ENCODE data around the gene RAPGEF4. TPM values are rescaled to one million over a fixed set of nuclear protein-coding genes. Genes with fewer than 3 reads are reported as not detected.

RAPGEF4 gene
- total RNA-seq, 1 experiment from 2014 or later: 2.2 TPM

- H3K4me1 Mint-ChIP-seq: peaks cover 9% of the 10 kb centered on the region
- H3K36me3 Mint-ChIP-seq: no peaks in the 10 kb centered on the region
These were observed 253.1 kb downstream of the RAPGEF4 start for GRCh38 chr2:172988728-172989127.

GRCh38 chr2:172991031-172991430, 255.4 kb downstream of the RAPGEF4 start:
- no peak overlapping the region for H3K27ac Mint-ChIP-seq
- no peak for DNase-seq (ENCODE audit: low spot score)
- peaks cover 16% of the 10 kb centered on the region for H3K4me1 Mint-ChIP-seq
- H3K27me3 Mint-ChIP-seq (ENCODE audit: low read depth): no peaks in the 10 kb centered on the region
- ATAC-seq: no peak
- H3K36me3 Mint-ChIP-seq: no peaks in the 10 kb centered on the region
- no peaks in the 10 kb centered on the region for H3K9me3 Mint-ChIP-seq
- CTCF ChIA-PET: interaction anchor here (1.0 kb wide), 1 partner anchor 13 kb away, joined by 3 read pairs; no protein-coding TSS in a partner anchor
- H3K4me3 Mint-ChIP-seq: no peak overlapping the region
- POLR2A ChIA-PET: no interaction called here
- no peak for TF ChIP-seq TCF7 (CRISPR knock-in tag; IDR thresholded peaks at IDR 0.05; ENCODE audit: low read depth)
- TF ChIP-seq FOXK1 (CRISPR knock-in tag; IDR thresholded peaks at IDR 0.05): no peak
- no peak for TF ChIP-seq CTCF (IDR thresholded peaks at IDR 0.05)
- TF ChIP-seq CDX4 (CRISPR knock-in tag; IDR thresholded peaks at IDR 0.05; ENCODE audit: borderline replicate concordance): no peak
- no peak for TF ChIP-seq ZBTB21 (CRISPR knock-in tag; IDR thresholded peaks at IDR 0.05; ENCODE audit: borderline replicate concordance)
- TF ChIP-seq STAT6 (CRISPR knock-in tag; conservative IDR thresholded peaks at IDR 0.05; ENCODE audit: low read depth): no peak
- TF ChIP-seq JAZF1 (CRISPR knock-in tag; IDR thresholded peaks at IDR 0.05): no peak

More at GRCh38 chr2:172988728-172989127, 253.1 kb downstream of the RAPGEF4 start:
- no peak for TF ChIP-seq JUN (CRISPR knock-in tag; IDR thresholded peaks at IDR 0.05)
- no peak for TF ChIP-seq ZNF396 (CRISPR knock-in tag; IDR thresholded peaks at IDR 0.05; ENCODE audit: borderline replicate concordance)
- TF ChIP-seq HMGXB4 (CRISPR knock-in tag; IDR thresholded peaks at IDR 0.05): no peak
- no peak for TF ChIP-seq TP53 (CRISPR knock-in tag; IDR thresholded peaks at IDR 0.05)
- TF ChIP-seq ZNF219 (CRISPR knock-in tag; IDR thresholded peaks at IDR 0.05; ENCODE audit: borderline replicate concordance): no peak
- no peak for TF ChIP-seq FOXP1 (CRISPR knock-in tag; IDR thresholded peaks at IDR 0.05; ENCODE audit: borderline replicate concordance)
- TF ChIP-seq STAT6 (CRISPR knock-in tag; conservative IDR thresholded peaks at IDR 0.05; ENCODE audit: low read depth): no peak
- no peak for TF ChIP-seq MXD4 (CRISPR knock-in tag; IDR thresholded peaks at IDR 0.05; ENCODE audit: borderline replicate concordance)
- TF ChIP-seq RELA (CRISPR knock-in tag; IDR thresholded peaks at IDR 0.05; ENCODE audit: borderline replicate concordance): no peak
- TF ChIP-seq RORB (CRISPR knock-in tag; IDR thresholded peaks at IDR 0.05): no peak
- no peak for TF ChIP-seq ERG (CRISPR knock-in tag; IDR thresholded peaks at IDR 0.05)
- TF ChIP-seq NFYB (CRISPR knock-in tag; conservative IDR thresholded peaks at IDR 0.05; ENCODE audit: low read depth): no peak
- TF ChIP-seq PREB (CRISPR knock-in tag; IDR thresholded peaks at IDR 0.05; ENCODE audit: borderline replicate concordance): no peak
- no peak for TF ChIP-seq NR2C2 (CRISPR knock-in tag; IDR thresholded peaks at IDR 0.05)
- TF ChIP-seq NFE2L1 (CRISPR knock-in tag; IDR thresholded peaks at IDR 0.05): no peak
- ATAC-seq (no peak), DNase-seq (ENCODE audit: low spot score) (no peak)
- Mint-ChIP-seq H3K27ac (no peak overlapping the region), H3K9me3 (no peaks in the 10 kb centered on the region), H3K4me3 (no peak overlapping the region), H3K27me3 (ENCODE audit: low read depth) (no peaks in the 10 kb centered on the region)
- ChIA-PET POLR2A (no interaction called here), CTCF (no interaction called here)
